SK-N-SH (cell line): ENCODE measurements around the gene PSMD9. TPM values are rescaled to one million over a fixed set of nuclear protein-coding genes. Genes with fewer than 3 reads are reported as not detected.
"Not testable (repeated sequence)": the region's sequence is repeated elsewhere in the genome, so short reads cannot be mapped to it uniquely, and the experiment has no call there.

Experiments used
- CTCF ChIA-PET: fragments of 300-600, 350-600 bp; formaldehyde crosslinking; extraction: SDS; loops from one replicate; lab custom pipeline; 2021; lab: Yijun Ruan, JAX
- POLR2A ChIA-PET: fragments of 350-600 bp; sonication (Branson Sonifier 250); formaldehyde crosslinking; extraction: SDS; loops from one replicate; lab custom pipeline; 2020; ENCODE audit warnings: antibody characterized with exemption, inconsistent platforms; lab: Yijun Ruan, JAX
- DNase-seq: peaks from one replicate; pipeline ENCODE4 v3.0.0; 2012
- H2AFZ ChIP-seq: fragments of 200-600 bp; sonication (generic); 2 replicates; pipeline ENCODE4 v1.8.1; 2016; ENCODE audit warnings: antibody characterized with exemption, mild to moderate bottlenecking, low read depth
- H3F3A ChIP-seq: fragments of 200-600 bp; sonication (generic); replicated peaks from 2 replicates; pipeline ENCODE3; 2016; ENCODE audit warnings: antibody characterized with exemption, mild to moderate bottlenecking; ENCODE audit not compliant: insufficient read depth
- H3K27ac ChIP-seq, 2 experiments: fragments of 200-500 bp in 1 of 2; fragments of 200-600 bp in 1 of 2; sonication (Bioruptor generic) in 1 of 2; sonication (generic), shearing (Covaris generic) in 1 of 2; 2 replicates each; pipeline versions ENCODE4 v1.5.1 to v1.6.1; 2014 to 2016; ENCODE audit warnings: low read depth in 2 of 2, inconsistent platforms in 1 of 2, low read length in 1 of 2, mild to moderate bottlenecking in 1 of 2, mixed read lengths in 1 of 2
- H3K27me3 ChIP-seq: fragments of 200-600 bp; sonication (generic), shearing (Covaris generic); 2 replicates; pipeline ENCODE4 v1.6.1; 2016; ENCODE audit warnings: mixed run types; ENCODE audit not compliant: insufficient read depth
- H3K36me3 ChIP-seq, 2 experiments: fragments of 200-500 bp in 1 of 2; fragments of 200-600 bp in 1 of 2; sonication (Bioruptor generic) in 1 of 2; sonication (generic) in 1 of 2; replicated peaks in 1 of 2; 2 replicates each; pipeline versions ENCODE3 to v1.5.1; 2014 to 2016; ENCODE audit warnings: low read length in 1 of 2, mild to moderate bottlenecking in 1 of 2; ENCODE audit not compliant: insufficient read depth in 2 of 2, control insufficient read depth in 1 of 2
- H3K4me1 ChIP-seq, 2 experiments: fragments of 200-500 bp in 1 of 2; fragments of 200-600 bp in 1 of 2; sonication (Bioruptor generic) in 1 of 2; sonication (generic), shearing (Covaris generic) in 1 of 2; 2 replicates each; pipeline versions ENCODE4 v1.5.1 to v1.6.1; 2014 to 2016; ENCODE audit warnings: low read depth in 1 of 2, low read length in 1 of 2, mixed run types in 1 of 2; ENCODE audit not compliant: insufficient read depth in 2 of 2, control insufficient read depth in 1 of 2
- H3K4me2 ChIP-seq: fragments of 200-600 bp; sonication (generic), shearing (Covaris generic); 2 replicates; pipeline ENCODE4 v1.6.1; 2017; ENCODE audit warnings: mixed run types
- H3K4me3 ChIP-seq, 2 experiments: fragments of 200-500 bp in 1 of 2; fragments of 200-600 bp in 1 of 2; sonication (Bioruptor generic) in 1 of 2; sonication (generic), shearing (Covaris generic) in 1 of 2; 2 replicates each; pipeline versions ENCODE4 v1.5.1 to v1.8.1; 2014 to 2016; ENCODE audit warnings: low read depth in 2 of 2, inconsistent platforms in 1 of 2, low read length in 1 of 2, mild to moderate bottlenecking in 1 of 2, mixed read lengths in 1 of 2, moderate library complexity in 1 of 2
- H3K79me2 ChIP-seq: fragments of 200-600 bp; sonication (generic); 2 replicates; pipeline ENCODE4 v1.8.1; 2017; ENCODE audit warnings: mild to moderate bottlenecking; ENCODE audit not compliant: insufficient read depth
- H3K9ac ChIP-seq: fragments of 200-600 bp; sonication (generic); 2 replicates; pipeline ENCODE4 v1.6.1; 2017; ENCODE audit warnings: mixed run types
- H3K9me2 ChIP-seq: fragments of 200-600 bp; sonication (generic); 2 replicates; pipeline ENCODE4 v1.6.1; 2017; ENCODE audit warnings: mixed run types
- H3K9me3 ChIP-seq: fragments of 200-600 bp; sonication (generic); 2 replicates; pipeline ENCODE4 v1.6.1; 2017; ENCODE audit warnings: mixed run types, mild to moderate bottlenecking, moderate library complexity
- H4K20me1 ChIP-seq: fragments of 200-600 bp; sonication (generic); 2 replicates; pipeline ENCODE4 v1.6.1; 2017; ENCODE audit warnings: mild to moderate bottlenecking, mixed run types; ENCODE audit not compliant: insufficient read depth
- FOXJ3 ChIP-seq: sonication (generic); formaldehyde crosslinking; IDR thresholded peaks from 2 replicates; pipeline ENCODE4 v1.5.1; 2020; ENCODE audit warnings: mild to moderate bottlenecking, missing genetic modification reagents
- GABPA ChIP-seq: IDR thresholded peaks from 2 replicates; pipeline ENCODE4 v1.4.0; 2012; ENCODE audit warnings: low read depth, mild to moderate bottlenecking
- GATA2 ChIP-seq: sonication (generic); formaldehyde crosslinking; IDR thresholded peaks from 2 replicates; pipeline ENCODE4 v1.5.0; 2020; ENCODE audit warnings: mild to moderate bottlenecking, missing genetic modification reagents
- NFIC ChIP-seq: IDR thresholded peaks from 2 replicates; pipeline ENCODE4 v1.4.0; 2012; ENCODE audit warnings: borderline replicate concordance
- NRF1 ChIP-seq: IDR thresholded peaks from 2 replicates; pipeline ENCODE4 v1.6.1; 2012; ENCODE audit warnings: low read depth, mild to moderate bottlenecking, low read length
- RAD21 ChIP-seq: IDR thresholded peaks from 2 replicates; pipeline ENCODE4 v1.6.1; 2012; ENCODE audit warnings: mild to moderate bottlenecking, low read length
- RFX5 ChIP-seq: IDR thresholded peaks from 2 replicates; pipeline ENCODE4 v1.6.1; 2012; ENCODE audit warnings: mild to moderate bottlenecking, improper control_type of control experiment, low read length
- TCF12 ChIP-seq: IDR thresholded peaks from 2 replicates; pipeline ENCODE4 v1.4.0; 2012
- WGBS: methylation state at CpG from one replicate; pipeline ENCODE4 v1.1.6; 2017; ENCODE audit warnings: low lambda C conversion rate; 5-methylcytosine and 5-hydroxymethylcytosine counted together
- polyA plus RNA-seq, 3 experiments: library from polyadenylated mRNA; depleted of rRNA; stranded (reverse); fragments of >200 nt; gene quantifications; 2 replicates each; pipeline ENCODE4 v1.2.3, GENCODE V29; 2012
- TF ChIP-seq, protein P1 (sequence below): IDR thresholded peaks from 2 replicates; pipeline ENCODE4; 2012
- TF ChIP-seq, protein P2 (sequence below): fragments of 150-350 bp; IDR thresholded peaks from 2 replicates; pipeline ENCODE4 v1.6.1; 2016; ENCODE audit warnings: mild to moderate bottlenecking, low read depth, low read length
- TF ChIP-seq, protein P3 (sequence below): IDR thresholded peaks from 2 replicates; pipeline ENCODE4 v1.4.0; 2012; ENCODE audit warnings: low read depth, borderline replicate concordance
- TF ChIP-seq, protein P4 (sequence below): IDR thresholded peaks from 2 replicates; pipeline ENCODE4 v1.4.0; 2012; ENCODE audit warnings: low read depth, borderline replicate concordance
- TF ChIP-seq, protein P5 (sequence below): fragments of 150-350 bp; IDR thresholded peaks from 2 replicates; pipeline ENCODE4 v1.6.1; 2017; ENCODE audit warnings: antibody characterized with exemption, low read length, low read depth, borderline replicate concordance

The PSMD9 gene
- polyA plus RNA-seq, 1 of the 3 experiments (the other 2 are of a cell fraction), result 227 TPM

DNA sequence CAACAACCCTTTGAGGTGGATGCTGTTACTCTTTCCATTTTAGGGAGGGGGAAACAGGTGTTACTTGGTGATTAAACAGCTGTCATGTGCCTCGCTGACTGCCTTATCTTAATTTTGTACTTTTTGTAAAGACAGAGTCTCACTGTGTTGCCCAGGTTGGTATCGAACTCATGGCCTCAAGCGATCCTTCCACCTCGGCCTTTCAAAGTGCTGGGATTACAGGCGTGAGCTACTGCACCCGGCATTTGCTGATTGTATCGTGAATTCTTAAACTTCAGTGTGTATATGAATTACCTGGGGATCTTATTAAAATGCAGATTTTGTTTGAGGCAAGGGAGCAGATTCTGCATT lies 659 bp downstream of the PSMD9 start (continued):
- TF ChIP-seq, protein P1, sequence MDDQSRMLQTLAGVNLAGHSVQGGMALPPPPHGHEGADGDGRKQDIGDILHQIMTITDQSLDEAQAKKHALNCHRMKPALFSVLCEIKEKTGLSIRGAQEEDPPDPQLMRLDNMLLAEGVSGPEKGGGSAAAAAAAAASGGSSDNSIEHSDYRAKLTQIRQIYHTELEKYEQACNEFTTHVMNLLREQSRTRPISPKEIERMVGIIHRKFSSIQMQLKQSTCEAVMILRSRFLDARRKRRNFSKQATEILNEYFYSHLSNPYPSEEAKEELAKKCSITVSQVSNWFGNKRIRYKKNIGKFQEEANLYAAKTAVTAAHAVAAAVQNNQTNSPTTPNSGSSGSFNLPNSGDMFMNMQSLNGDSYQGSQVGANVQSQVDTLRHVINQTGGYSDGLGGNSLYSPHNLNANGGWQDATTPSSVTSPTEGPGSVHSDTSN, result no peak

DNA sequence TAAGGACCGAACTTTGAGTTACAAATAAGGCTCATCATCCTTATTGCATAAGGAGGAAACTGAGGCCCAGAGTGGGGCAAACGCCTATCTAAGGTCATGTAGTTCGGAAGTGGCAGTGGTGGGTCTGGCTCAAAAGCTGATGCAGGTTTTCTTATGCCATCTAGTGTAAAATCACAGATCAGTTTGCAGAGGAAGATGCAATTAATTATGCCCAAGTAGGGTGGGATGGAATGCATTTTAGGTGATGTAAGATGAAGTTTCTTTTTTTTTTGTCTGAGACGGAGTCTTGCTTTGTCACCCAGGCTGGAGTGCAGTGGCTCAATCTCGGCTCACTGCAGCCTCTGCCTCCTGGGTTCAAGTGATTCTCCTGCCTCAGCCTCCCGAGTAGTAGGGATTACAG lies 1.1 kb downstream of the PSMD9 start:
- H3K79me2 ChIP-seq, result peaks cover 60% of the 10 kb centered on the region

DNA sequence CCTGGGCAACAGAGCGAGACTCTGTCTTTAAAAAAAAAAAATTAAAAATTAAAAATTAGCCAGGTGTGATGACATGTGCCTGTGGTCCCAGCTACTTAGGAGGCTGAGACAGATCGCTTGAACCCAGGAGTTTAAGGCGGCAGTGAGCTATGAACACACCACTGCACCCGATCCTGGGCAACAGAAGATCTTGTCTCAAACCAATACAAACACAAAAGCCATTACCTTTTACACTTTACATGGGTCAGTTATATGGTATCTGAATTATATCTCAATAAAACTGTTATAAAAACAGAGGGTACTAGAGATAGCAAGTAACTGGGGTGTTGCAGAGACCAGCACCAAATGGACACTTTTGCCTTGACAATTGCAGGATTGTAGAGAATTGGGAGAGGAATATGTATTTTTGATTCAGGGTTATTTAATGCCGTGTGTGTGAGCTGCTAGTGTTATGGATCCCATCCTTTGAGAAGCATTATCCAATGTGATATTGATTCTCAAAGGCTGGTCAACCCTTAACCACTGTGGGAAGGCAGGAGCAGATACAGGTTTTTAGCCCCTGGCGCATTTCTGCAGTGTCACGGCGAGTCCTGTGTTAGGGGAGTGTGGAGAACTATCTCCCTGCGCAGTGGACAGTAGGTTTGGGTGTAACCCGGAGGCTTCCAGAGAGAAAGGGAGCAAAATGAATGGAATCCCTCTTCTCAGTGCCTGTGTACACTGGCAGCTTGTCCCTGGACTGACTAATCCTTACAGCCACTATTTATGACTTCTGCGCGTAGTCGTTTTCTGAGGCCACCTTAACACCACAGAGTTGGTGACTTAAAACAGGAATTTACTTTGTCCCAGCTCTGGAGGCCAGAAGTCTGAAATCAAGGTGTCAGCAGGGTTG lies 4.3 kb downstream of the PSMD9 start:
- Histone ChIP-seq H3K4me1 (peaks cover 8 to 18% of the 10 kb centered on the region in 2 experiments; a peak in 3 of 4 replicates), H3K9me3 (no peaks in the 10 kb centered on the region), H3K27ac (peak overlapping the region in 1 of 2 experiments; percentile 64; a peak in 1 of 4 replicates), H3K36me3 (peaks cover 3 to 40% of the 10 kb centered on the region in 2 experiments), H3F3A (peaks cover 25% of the 10 kb centered on the region), H3K9ac (no peak overlapping the region), H3K9me2 (no peaks in the 10 kb centered on the region), H4K20me1 (peaks cover 14% of the 10 kb centered on the region), H3K79me2 (peaks cover 89% of the 10 kb centered on the region), H3K4me2 (peak overlapping the region; percentile 63), H2AFZ (no peak overlapping the region), H3K27me3 (no peaks in the 10 kb centered on the region), H3K4me3 (no peak overlapping the region)
- POLR2A ChIA-PET, result no interaction called here
- DNase-seq, result no peak
- WGBS, result 86% methylated on average over 13 of the region's 13 CpGs
- TF ChIP-seq, protein P2, sequence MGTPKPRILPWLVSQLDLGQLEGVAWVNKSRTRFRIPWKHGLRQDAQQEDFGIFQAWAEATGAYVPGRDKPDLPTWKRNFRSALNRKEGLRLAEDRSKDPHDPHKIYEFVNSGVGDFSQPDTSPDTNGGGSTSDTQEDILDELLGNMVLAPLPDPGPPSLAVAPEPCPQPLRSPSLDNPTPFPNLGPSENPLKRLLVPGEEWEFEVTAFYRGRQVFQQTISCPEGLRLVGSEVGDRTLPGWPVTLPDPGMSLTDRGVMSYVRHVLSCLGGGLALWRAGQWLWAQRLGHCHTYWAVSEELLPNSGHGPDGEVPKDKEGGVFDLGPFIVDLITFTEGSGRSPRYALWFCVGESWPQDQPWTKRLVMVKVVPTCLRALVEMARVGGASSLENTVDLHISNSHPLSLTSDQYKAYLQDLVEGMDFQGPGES, result no peak
- TF ChIP-seq FOXJ3 (CRISPR knock-in tag), result no peak
- TF ChIP-seq, protein P3, sequence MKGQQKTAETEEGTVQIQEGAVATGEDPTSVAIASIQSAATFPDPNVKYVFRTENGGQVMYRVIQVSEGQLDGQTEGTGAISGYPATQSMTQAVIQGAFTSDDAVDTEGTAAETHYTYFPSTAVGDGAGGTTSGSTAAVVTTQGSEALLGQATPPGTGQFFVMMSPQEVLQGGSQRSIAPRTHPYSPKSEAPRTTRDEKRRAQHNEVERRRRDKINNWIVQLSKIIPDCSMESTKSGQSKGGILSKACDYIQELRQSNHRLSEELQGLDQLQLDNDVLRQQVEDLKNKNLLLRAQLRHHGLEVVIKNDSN, result no peak
- TF ChIP-seq, protein P4, sequence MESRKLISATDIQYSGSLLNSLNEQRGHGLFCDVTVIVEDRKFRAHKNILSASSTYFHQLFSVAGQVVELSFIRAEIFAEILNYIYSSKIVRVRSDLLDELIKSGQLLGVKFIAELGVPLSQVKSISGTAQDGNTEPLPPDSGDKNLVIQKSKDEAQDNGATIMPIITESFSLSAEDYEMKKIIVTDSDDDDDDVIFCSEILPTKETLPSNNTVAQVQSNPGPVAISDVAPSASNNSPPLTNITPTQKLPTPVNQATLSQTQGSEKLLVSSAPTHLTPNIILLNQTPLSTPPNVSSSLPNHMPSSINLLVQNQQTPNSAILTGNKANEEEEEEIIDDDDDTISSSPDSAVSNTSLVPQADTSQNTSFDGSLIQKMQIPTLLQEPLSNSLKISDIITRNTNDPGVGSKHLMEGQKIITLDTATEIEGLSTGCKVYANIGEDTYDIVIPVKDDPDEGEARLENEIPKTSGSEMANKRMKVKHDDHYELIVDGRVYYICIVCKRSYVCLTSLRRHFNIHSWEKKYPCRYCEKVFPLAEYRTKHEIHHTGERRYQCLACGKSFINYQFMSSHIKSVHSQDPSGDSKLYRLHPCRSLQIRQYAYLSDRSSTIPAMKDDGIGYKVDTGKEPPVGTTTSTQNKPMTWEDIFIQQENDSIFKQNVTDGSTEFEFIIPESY, result no peak
- TF ChIP-seq NFIC, result no peak
- no peak for TF ChIP-seq GABPA
- TF ChIP-seq, protein P5, sequence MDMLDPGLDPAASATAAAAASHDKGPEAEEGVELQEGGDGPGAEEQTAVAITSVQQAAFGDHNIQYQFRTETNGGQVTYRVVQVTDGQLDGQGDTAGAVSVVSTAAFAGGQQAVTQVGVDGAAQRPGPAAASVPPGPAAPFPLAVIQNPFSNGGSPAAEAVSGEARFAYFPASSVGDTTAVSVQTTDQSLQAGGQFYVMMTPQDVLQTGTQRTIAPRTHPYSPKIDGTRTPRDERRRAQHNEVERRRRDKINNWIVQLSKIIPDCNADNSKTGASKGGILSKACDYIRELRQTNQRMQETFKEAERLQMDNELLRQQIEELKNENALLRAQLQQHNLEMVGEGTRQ, result no peak
- TF ChIP-seq TCF12, result no peak
- TF ChIP-seq NRF1, result no peak
- TF ChIP-seq GATA2 (CRISPR knock-in tag), result no peak
- TF ChIP-seq RFX5, result no peak
- CTCF ChIA-PET, result interaction anchor here (0.8 to 10.2 kb wide), 4 partner anchors 21 to 98 kb away, joined by 3 to 186 read pairs (median 34); partner anchors contain the start of gene RHOF

More for the DNA sequence above, 1.1 kb downstream of the PSMD9 start:
- 47% methylated on average over 6 of the region's 6 CpGs for WGBS
- not testable (repeated sequence) for H3K9me3 ChIP-seq, H3K27me3 ChIP-seq, H2AFZ ChIP-seq, DNase-seq, H3K9me2 ChIP-seq
- Histone ChIP-seq H4K20me1 (peaks cover 14% of the 10 kb centered on the region), H3K4me1 (peaks cover 8 to 18% of the 10 kb centered on the region in 2 experiments; a peak in 3 of 4 replicates), H3K4me2 (peak overlapping the region; percentile 85), H3K27ac (peak overlapping the region in 1 of 2 experiments; percentile 94; a peak in 2 of 4 replicates), H3K36me3 (peaks cover 0 to 13% of the 10 kb centered on the region in 2 experiments), H3K9ac (peak overlapping the region; percentile 93), H3K4me3 (peak overlapping the region; percentile 68 to 86), H3F3A (peaks cover 28% of the 10 kb centered on the region)
- ChIA-PET CTCF (interaction anchor here (0.6 to 10.2 kb wide), 11 partner anchors 9 to 1496 kb away, joined by 3 to 186 read pairs (median 4); partner anchors contain the start of gene RHOF), POLR2A (interaction anchor here (1.5 to 2.7 kb wide), 3 partner anchors 17 to 134 kb away, joined by 3 to 34 read pairs (median 13); partner anchors contain the start of gene RHOF)
- TF ChIP-seq RAD21, result 0 out of 2 replicates have a peak, but pooled peaks have one; percentile 22
